H1 (cell line): ENCODE results near the gene NPC2. TPM values are rescaled to one million over a fixed set of nuclear protein-coding genes. Genes with fewer than 3 reads are reported as not detected.
A peak's percentile ranks its signal among the peaks of the same experiment; 100 is the strongest.

Experiments used
- ASH2L ChIP-seq: fragments of 200-600, 300-600 bp; sonication (generic); IDR thresholded peaks from one replicate; pipeline ENCODE4 v1.7.1; 2017; ENCODE audit warnings: low read length
- CHD1 ChIP-seq: IDR thresholded peaks from 2 replicates; pipeline ENCODE4 v1.6.1; 2012; ENCODE audit warnings: low read depth, low read length, improper control_type of control experiment
- E2F6 ChIP-seq: IDR thresholded peaks from 2 replicates; pipeline ENCODE4 v1.6.1; 2012; ENCODE audit warnings: inconsistent platforms
- EGR1 ChIP-seq: IDR thresholded peaks from 2 replicates; pipeline ENCODE4 v1.6.1; 2011; ENCODE audit warnings: low read depth, low read length, borderline replicate concordance
- FOSL1 ChIP-seq: IDR thresholded peaks from 2 replicates; pipeline ENCODE4 v1.6.1; 2011; ENCODE audit warnings: mild to moderate bottlenecking, low read depth, low read length, moderate library complexity; ENCODE audit not compliant: insufficient read depth
- HDAC6 ChIP-seq: IDR thresholded peaks from one replicate; pipeline ENCODE4 v1.7.1; 2012; ENCODE audit warnings: low read depth, mild to moderate bottlenecking, inconsistent platforms, low read length, moderate library complexity
- MAFK ChIP-seq: IDR thresholded peaks from 2 replicates; pipeline ENCODE4 v1.6.1; 2012; ENCODE audit warnings: low read depth, mild to moderate bottlenecking, improper control_type of control experiment, low read length
- MAX ChIP-seq: IDR thresholded peaks from 2 replicates; pipeline ENCODE4 v1.6.1; 2012; ENCODE audit warnings: inconsistent platforms
- PHF8 ChIP-seq: fragments of 200-600 bp; sonication (generic); conservative IDR thresholded peaks from 2 replicates; pipeline ENCODE4 v1.7.1; 2012; ENCODE audit warnings: low read depth, mild to moderate bottlenecking, inconsistent platforms, low read length, moderate library complexity
- POLR2A ChIP-seq, 2 experiments: IDR thresholded peaks; 1 replicate in 1 of 2; 2 replicates in 1 of 2; pipeline ENCODE4 v1.6.1; 2011; ENCODE audit warnings: low read depth in 2 of 2, low read length in 2 of 2, mild to moderate bottlenecking in 2 of 2; ENCODE audit errors: control extremely low read depth in 1 of 2
- POLR2AphosphoS5 ChIP-seq: IDR thresholded peaks from 2 replicates; pipeline ENCODE4 v1.6.1; 2011; ENCODE audit warnings: low read depth, low read length
- RAD21 ChIP-seq, 2 experiments: IDR thresholded peaks in 1 of 2; conservative IDR thresholded peaks in 1 of 2; 2 replicates each; pipeline ENCODE4 v1.6.1; 2011; ENCODE audit warnings: low read depth in 2 of 2, low read length in 2 of 2, improper control_type of control experiment in 1 of 2, inconsistent platforms in 1 of 2, mild to moderate bottlenecking in 1 of 2, moderate library complexity in 1 of 2
- RBBP5 ChIP-seq: IDR thresholded peaks from 2 replicates; pipeline ENCODE4 v1.7.1; 2012; ENCODE audit warnings: low read depth, mild to moderate bottlenecking, inconsistent platforms, low read length, moderate library complexity, borderline replicate concordance
- RNF2 ChIP-seq: fragments of 200-900, 300-1000 bp; sonication (generic); IDR thresholded peaks from 2 replicates; pipeline ENCODE4 v1.7.1; 2016; ENCODE audit warnings: borderline replicate concordance, low read depth, mild to moderate bottlenecking, antibody characterized with exemption, low read length; ENCODE audit not compliant: poor library complexity, severe bottlenecking; ENCODE audit errors: missing control alignments
- SAP30 ChIP-seq: fragments of 300-600 bp; sonication (generic); IDR thresholded peaks from 2 replicates; pipeline ENCODE4 v1.7.1; 2012; ENCODE audit warnings: low read length, moderate library complexity, mild to moderate bottlenecking, inconsistent platforms; ENCODE audit not compliant: insufficient read depth, insufficient replicate concordance
- SIN3A ChIP-seq, 2 experiments: IDR thresholded peaks in 1 of 2; conservative IDR thresholded peaks in 1 of 2; 2 replicates each; pipeline ENCODE4 v1.6.1; 2011 to 2012; ENCODE audit warnings: low read length in 2 of 2, improper control_type of control experiment in 1 of 2, low read depth in 1 of 2, mild to moderate bottlenecking in 1 of 2
- SIRT6 ChIP-seq: IDR thresholded peaks from one replicate; pipeline ENCODE4 v1.7.1; 2012; ENCODE audit warnings: low read length, inconsistent platforms
- SP4 ChIP-seq: IDR thresholded peaks from 2 replicates; pipeline ENCODE4 v1.6.1; 2012; ENCODE audit warnings: low read length, inconsistent platforms
- TAF1 ChIP-seq: IDR thresholded peaks from 2 replicates; pipeline ENCODE4 v1.6.1; 2011; ENCODE audit warnings: mild to moderate bottlenecking, low read depth, low read length
- TAF7 ChIP-seq: optimal IDR thresholded peaks from 2 replicates; pipeline ENCODE3; 2011; ENCODE audit warnings: low read depth, mild to moderate bottlenecking, inconsistent platforms, low read length, moderate library complexity, borderline replicate concordance
- TBP ChIP-seq: IDR thresholded peaks from 2 replicates; pipeline ENCODE4 v1.6.1; 2011; ENCODE audit warnings: low read depth, low read length, improper control_type of control experiment
- YY1 ChIP-seq: IDR thresholded peaks from 2 replicates; pipeline ENCODE4 v1.6.1; 2011; ENCODE audit warnings: low read depth, mild to moderate bottlenecking, low read length
- polyA plus RNA-seq, 7 experiments: library from polyadenylated mRNA; depleted of rRNA in 3 of 7; stranded (reverse) in 5 of 7; unstranded in 2 of 7; fragments of >200 nt in 5 of 7; fragments of 200-250 nt in 2 of 7; gene quantifications; 1 replicate in 5 of 7; 2 replicates in 1 of 7; 4 replicates in 1 of 7; pipeline versions ENCODE4 v1.2.1 to v1.2.3, GENCODE V29; 2011 to 2013; ENCODE audit warnings: missing spikeins in 2 of 7, mixed read lengths in 2 of 7
- total RNA-seq: library from RNA; stranded (reverse); fragmentation: NEBNext Ultra II Directional; extraction: Animal tissue kit (Norgen Biotek cat#: 25700); gene quantifications from 2 replicates; pipeline ENCODE4 v1.2.1, GENCODE V29; 2021

The NPC2 gene
- total and polyA plus RNA-seq, 2 of the 8 experiments (the other 6 are each of a cell fraction or from before 2014, with no cell fraction given), result 178 to 258 TPM

DNA sequence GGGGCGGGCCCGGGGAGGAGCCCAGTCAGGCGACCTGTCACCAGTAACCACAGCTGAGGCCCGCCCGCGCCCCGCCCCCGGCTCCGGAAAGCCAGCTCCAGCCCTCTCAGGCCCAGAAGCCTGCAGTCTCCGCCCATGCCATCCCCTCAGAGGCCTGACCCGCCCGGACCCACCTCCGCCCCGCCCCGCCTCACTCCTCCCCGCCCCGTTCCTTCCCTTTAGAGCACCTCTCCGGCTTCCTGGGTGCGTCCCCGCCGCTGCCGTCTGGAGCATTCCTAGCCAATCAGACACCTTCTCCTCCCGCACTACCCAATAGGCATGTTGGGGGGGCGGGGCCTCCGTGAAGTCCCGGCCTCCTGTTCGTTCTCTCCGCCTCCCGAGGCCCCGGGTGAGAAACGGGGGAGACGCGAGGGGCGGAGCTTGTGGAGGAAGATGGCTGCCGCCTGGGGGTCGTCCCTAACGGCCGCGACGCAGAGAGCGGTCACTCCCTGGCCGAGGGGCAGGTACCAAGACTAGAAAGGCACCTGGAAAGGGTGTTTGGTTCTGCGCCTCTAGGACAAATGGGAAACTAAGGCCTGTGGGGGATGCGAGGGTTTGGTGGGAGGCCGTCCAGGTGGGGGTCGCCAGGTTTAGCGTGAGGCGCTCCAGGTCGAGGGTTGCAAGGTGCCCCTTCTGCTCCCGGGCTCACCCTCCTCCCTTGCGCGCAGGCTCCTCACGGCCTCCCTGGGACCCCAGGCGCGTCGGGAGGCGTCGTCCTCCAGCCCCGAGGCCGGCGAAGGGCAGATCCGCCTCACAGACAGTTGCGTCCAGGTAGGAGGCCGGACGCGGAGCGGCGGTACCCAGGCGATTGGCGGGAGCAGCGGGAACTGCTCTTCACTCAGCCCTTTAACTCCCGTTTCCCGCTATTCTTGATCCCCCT, 497 bp upstream of the NPC2 start, which contains the start of gene ISCA2 (continued):
- TF ChIP-seq YY1 (peak; percentile 94), HDAC6 (no peak), SAP30 (peak; percentile 68), CHD1 (no peak), SP4 (peak; percentile 25; the same call in 1 of the 2 replicates), SIN3A (conservative IDR thresholded peaks at IDR 0.05 in 1 of 2, IDR thresholded peaks at IDR 0.05 in 1 of 2; ENCODE audit: low read depth in 1 of 2, low read length in 2 of 2) (peak in 1 of 2 experiments; percentile 91; a peak in 2 of 4 replicates), RBBP5 (0 out of 2 replicates have a peak, but pooled peaks have one; percentile 36), RAD21 (IDR thresholded peaks at IDR 0.05 in 1 of 2, conservative IDR thresholded peaks at IDR 0.05 in 1 of 2; ENCODE audit: low read depth in 2 of 2, low read length in 2 of 2) (no peak), MAFK (no peak), TAF1 (peak; percentile 83), TAF7 (peak; percentile 50), POLR2A (IDR thresholded peaks at IDR 0.05; ENCODE audit: control extremely low read depth in 1 of 2, low read depth in 2 of 2, low read length in 2 of 2) (peak; percentile 50 to 73), MAX (no peak), POLR2AphosphoS5 (peak; percentile 57), PHF8 (peak; percentile 82), RNF2 (no peak), TBP (peak; percentile 49), FOSL1 (0 out of 2 replicates have a peak, but pooled peaks have one; percentile 9), E2F6 (no peak; the same call in 1 of the 2 replicates), ASH2L (peak; percentile 57), EGR1 (peak; percentile 32; the same call in 1 of the 2 replicates), SIRT6 (no peak)
